ENCODE measurements around the gene TGM5. TPM values are rescaled to one million over a fixed set of nuclear protein-coding genes. Genes with fewer than 3 reads are reported as not detected.

The TGM5 gene
- total and polyA plus RNA-seq, 7 experiments from 2014 or later, result 0.27 TPM; not detected in 6

DNA sequence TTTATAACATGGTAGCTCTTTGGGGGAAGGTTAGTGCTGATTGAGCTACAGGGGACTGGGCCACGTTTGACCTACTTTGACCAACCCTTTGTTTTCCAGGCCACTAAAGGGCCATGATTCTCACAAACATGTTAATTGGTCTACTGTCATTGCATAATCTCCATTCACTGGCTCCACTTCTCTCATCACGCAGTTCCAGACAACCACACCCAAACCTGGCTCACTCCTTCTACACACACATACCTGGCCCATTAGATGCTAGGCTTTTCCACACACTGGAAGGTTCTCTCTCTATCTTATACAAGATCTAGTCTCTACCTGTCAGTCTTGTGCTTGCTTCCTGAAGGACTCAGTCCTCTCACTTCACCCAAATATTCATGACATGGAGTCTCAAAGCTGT lies 15.9 kb downstream of the TGM5 start:
- no peaks in the 10 kb centered on the region for H3K4me1 ChIP-seq (ENCODE audit: control insufficient read depth in 2 of 2, insufficient read depth in 2 of 2, low read length in 2 of 2)
- peaks cover 0 to 24% (median 10%) of the 10 kb centered on the region in 5 donors for H3K27me3 Mint-ChIP-seq
- peaks cover 0 to 4% (median 0%) of the 10 kb centered on the region in 5 donors for H3K36me3 Mint-ChIP-seq
- H3K4me3 ChIP-seq (ENCODE audit: low read length), result no peak overlapping the region
- H3K27me3 ChIP-seq (ENCODE audit: control insufficient read depth in 2 of 2, insufficient read depth in 2 of 2, low read length in 2 of 2), result no peaks in the 10 kb centered on the region
- peaks cover 0 to 45% (median 0%) of the 10 kb centered on the region in 7 donors for H3K4me1 Mint-ChIP-seq
- intact Hi-C loops (cut with micrococcal nuclease), result no loop called here
- CTCF ChIA-PET, result no interaction called here
- ATAC-seq (no peak), DNase-seq (no peak)
- H3K9me3 ChIP-seq (ENCODE audit: control insufficient read depth in 2 of 3, low read length in 3 of 3), result no peaks in the 10 kb centered on the region
- H3K27ac ChIP-seq (ENCODE audit: low read depth, low read length), result no peak overlapping the region
- no peak overlapping the region for H3K4me3 Mint-ChIP-seq
- H3K36me3 ChIP-seq (ENCODE audit: control insufficient read depth in 2 of 3, insufficient read depth in 3 of 3, low read length in 3 of 3), result no peaks in the 10 kb centered on the region
- POLR2A ChIA-PET, result no interaction called here
- H3K27ac Mint-ChIP-seq, result no peak overlapping the region
- peaks cover 0 to 1% (median 0%) of the 10 kb centered on the region in 11 donors for H3K9me3 Mint-ChIP-seq

DNA sequence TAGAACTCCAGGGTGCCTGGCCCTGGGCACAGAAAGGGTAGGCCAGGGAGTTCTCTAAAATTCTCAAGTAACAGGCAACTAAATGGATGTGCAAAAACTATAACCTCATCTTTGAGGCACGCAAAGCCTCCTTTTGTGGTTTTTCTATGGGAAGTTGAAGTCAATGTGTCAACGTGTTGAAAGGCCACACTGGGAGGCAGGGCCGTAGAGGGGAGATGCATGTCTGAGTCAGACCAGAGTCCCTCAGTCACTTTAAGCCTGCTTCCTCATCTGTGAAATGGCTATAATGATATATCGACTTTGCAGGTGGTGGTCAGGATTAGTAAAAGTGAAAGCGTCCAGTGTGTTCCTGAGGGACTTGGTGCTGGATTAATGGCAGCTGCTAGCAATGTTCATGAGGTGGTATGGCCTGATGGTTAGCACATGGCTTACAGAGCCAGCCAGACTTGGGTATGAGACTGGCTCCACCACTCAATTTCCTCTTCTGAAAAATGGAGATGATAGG lies 17.0 kb downstream of the TGM5 start:
- H3K9me3 ChIP-seq (ENCODE audit: control insufficient read depth in 2 of 3, low read length in 3 of 3), result no peaks in the 10 kb centered on the region
- peaks cover 0 to 4% (median 0%) of the 10 kb centered on the region in 5 donors for H3K36me3 Mint-ChIP-seq
- DNase-seq (no peak), ATAC-seq (peak; percentile 62)
- H3K4me1 ChIP-seq (ENCODE audit: control insufficient read depth in 2 of 2, insufficient read depth in 2 of 2, low read length in 2 of 2), result no peaks in the 10 kb centered on the region
- H3K4me3 ChIP-seq (ENCODE audit: low read length), result no peak overlapping the region
- intact Hi-C loops (cut with micrococcal nuclease), result no loop called here
- H3K27me3 Mint-ChIP-seq, result peaks cover 0 to 23% (median 7%) of the 10 kb centered on the region in 5 donors
- H3K36me3 ChIP-seq (ENCODE audit: control insufficient read depth in 2 of 3, insufficient read depth in 3 of 3, low read length in 3 of 3), result no peaks in the 10 kb centered on the region
- ChIA-PET CTCF (no interaction called here), POLR2A (no interaction called here)
- H3K9me3 Mint-ChIP-seq, result peaks cover 0 to 1% (median 0%) of the 10 kb centered on the region in 11 donors
- no peaks in the 10 kb centered on the region for H3K27me3 ChIP-seq (ENCODE audit: control insufficient read depth in 2 of 2, insufficient read depth in 2 of 2, low read length in 2 of 2)
- H3K4me1 Mint-ChIP-seq, result peaks cover 0 to 45% (median 0%) of the 10 kb centered on the region in 7 donors
- peak overlapping the region in 2 of 9 donors; percentile 21 to 71 for H3K27ac Mint-ChIP-seq
- peak overlapping the region in 1 of 10 donors; percentile 11 for H3K4me3 Mint-ChIP-seq
- H3K27ac ChIP-seq (ENCODE audit: low read depth, low read length), result no peak overlapping the region

DNA sequence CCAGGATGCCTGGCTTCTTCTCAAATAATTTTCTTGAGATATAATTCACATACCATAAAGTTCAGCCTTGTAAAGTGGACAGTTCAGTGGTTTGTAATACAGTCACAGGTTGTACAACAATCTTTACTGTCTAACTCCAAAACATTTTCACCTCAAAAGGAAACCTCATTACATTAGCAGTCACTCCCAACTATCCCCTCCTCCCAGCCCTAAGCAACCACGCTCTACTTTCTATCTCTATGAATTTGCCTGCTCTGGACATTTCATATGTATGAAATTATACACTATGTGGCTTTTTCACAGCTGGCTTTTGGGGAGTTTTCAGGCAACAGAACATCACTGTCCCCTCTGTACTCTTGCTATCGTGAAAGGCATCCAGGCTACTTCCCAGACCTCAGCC lies 17.5 kb downstream of the TGM5 start:
- peaks cover 0 to 45% (median 0%) of the 10 kb centered on the region in 7 donors for H3K4me1 Mint-ChIP-seq
- H3K27ac Mint-ChIP-seq, result peak overlapping the region in 2 of 9 donors; percentile 21 to 71
- H3K27me3 ChIP-seq (ENCODE audit: control insufficient read depth in 2 of 2, insufficient read depth in 2 of 2, low read length in 2 of 2), result no peaks in the 10 kb centered on the region
- H3K4me1 ChIP-seq (ENCODE audit: control insufficient read depth in 2 of 2, insufficient read depth in 2 of 2, low read length in 2 of 2), result no peaks in the 10 kb centered on the region
- peaks cover 0 to 1% (median 0%) of the 10 kb centered on the region in 11 donors for H3K9me3 Mint-ChIP-seq
- H3K4me3 ChIP-seq (ENCODE audit: low read length), result no peak overlapping the region
- H3K4me3 Mint-ChIP-seq, result peak overlapping the region in 1 of 10 donors; percentile 11
- H3K27ac ChIP-seq (ENCODE audit: low read depth, low read length), result no peak overlapping the region
- peaks cover 0 to 19% (median 2%) of the 10 kb centered on the region in 5 donors for H3K27me3 Mint-ChIP-seq
- H3K9me3 ChIP-seq (ENCODE audit: control insufficient read depth in 2 of 3, low read length in 3 of 3), result no peaks in the 10 kb centered on the region
- intact Hi-C loops (cut with micrococcal nuclease), result no loop called here
- H3K36me3 Mint-ChIP-seq, result peaks cover 0 to 4% (median 0%) of the 10 kb centered on the region in 5 donors
- DNase-seq (no peak), ATAC-seq (no peak)
- ChIA-PET POLR2A (no interaction called here), CTCF (no interaction called here)
- no peaks in the 10 kb centered on the region for H3K36me3 ChIP-seq (ENCODE audit: control insufficient read depth in 2 of 3, insufficient read depth in 3 of 3, low read length in 3 of 3)

DNA sequence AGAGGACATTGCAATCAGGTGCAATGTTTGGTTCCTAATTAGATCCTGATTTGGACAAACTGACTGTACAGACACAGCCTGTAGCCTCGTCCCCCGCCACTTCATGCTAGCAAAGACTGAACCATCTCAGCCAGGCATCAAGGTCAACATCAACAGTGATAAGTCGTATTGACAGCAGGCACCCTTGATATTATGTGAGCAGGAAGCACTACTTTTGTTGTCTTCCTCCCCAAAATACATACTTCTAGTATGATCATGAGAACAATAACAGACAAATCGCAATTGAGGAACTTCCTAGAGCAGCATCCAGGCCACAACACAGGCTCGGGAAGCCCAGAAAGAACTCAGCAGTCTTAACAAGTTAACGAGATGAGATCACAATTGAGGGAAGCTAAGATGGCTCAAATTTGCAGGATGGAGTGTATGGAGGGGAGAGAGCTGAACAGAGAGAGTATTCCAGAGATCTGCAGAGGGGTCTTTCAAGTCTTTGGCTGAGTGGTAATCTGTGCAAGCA lies 20.4 kb downstream of the TGM5 start:
- Histone ChIP-seq H3K4me1 (ENCODE audit: control insufficient read depth in 2 of 2, insufficient read depth in 2 of 2, low read length in 2 of 2) (no peaks in the 10 kb centered on the region), H3K9me3 (ENCODE audit: control insufficient read depth in 2 of 3, low read length in 3 of 3) (no peaks in the 10 kb centered on the region), H3K4me3 (ENCODE audit: low read length) (no peak overlapping the region), H3K36me3 (ENCODE audit: control insufficient read depth in 2 of 3, insufficient read depth in 3 of 3, low read length in 3 of 3) (no peaks in the 10 kb centered on the region), H3K27me3 (ENCODE audit: control insufficient read depth in 2 of 2, insufficient read depth in 2 of 2, low read length in 2 of 2) (no peaks in the 10 kb centered on the region), H3K27ac (ENCODE audit: low read depth, low read length) (no peak overlapping the region)
- H3K9me3 Mint-ChIP-seq, result no peaks in the 10 kb centered on the region
- peaks cover 0 to 27% (median 0%) of the 10 kb centered on the region in 7 donors for H3K4me1 Mint-ChIP-seq
- POLR2A ChIA-PET, result no interaction called here
- peaks cover 0 to 1% (median 0%) of the 10 kb centered on the region in 5 donors for H3K36me3 Mint-ChIP-seq
- no peak overlapping the region for H3K27ac Mint-ChIP-seq
- intact Hi-C loops (cut with micrococcal nuclease), result no loop called here
- peaks cover 0 to 18% (median 0%) of the 10 kb centered on the region in 5 donors for H3K27me3 Mint-ChIP-seq
- CTCF ChIA-PET, result no interaction called here
- no peak for DNase-seq
- no peak for ATAC-seq
- H3K4me3 Mint-ChIP-seq, result no peak overlapping the region

DNA sequence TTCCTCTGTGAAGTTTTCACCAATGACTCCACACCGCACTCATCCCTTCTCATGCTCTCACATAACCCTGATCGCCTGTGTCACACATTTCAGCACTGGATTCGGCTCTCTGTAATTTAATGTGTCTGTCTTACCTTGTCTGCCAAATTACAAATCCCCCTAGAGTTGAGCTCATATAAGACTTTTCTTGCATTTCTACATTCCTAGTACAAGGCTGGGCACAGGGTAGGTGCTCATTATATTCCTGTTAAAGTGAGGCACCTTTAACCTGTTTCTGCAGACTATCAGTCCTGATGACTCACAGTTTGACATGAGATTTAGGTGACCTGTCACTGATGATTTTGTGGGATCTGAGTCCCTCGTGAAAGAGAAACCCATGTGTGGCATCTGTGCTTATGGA lies 22.6 kb downstream of the TGM5 start:
- H3K4me3 Mint-ChIP-seq, result no peak overlapping the region
- DNase-seq, result no peak
- Histone ChIP-seq H3K9me3 (ENCODE audit: control insufficient read depth in 2 of 3, low read length in 3 of 3) (no peaks in the 10 kb centered on the region), H3K4me1 (ENCODE audit: control insufficient read depth in 2 of 2, insufficient read depth in 2 of 2, low read length in 2 of 2) (no peaks in the 10 kb centered on the region), H3K27me3 (ENCODE audit: control insufficient read depth in 2 of 2, insufficient read depth in 2 of 2, low read length in 2 of 2) (no peaks in the 10 kb centered on the region), H3K4me3 (ENCODE audit: low read length) (no peak overlapping the region), H3K27ac (ENCODE audit: low read depth, low read length) (no peak overlapping the region), H3K36me3 (ENCODE audit: control insufficient read depth in 2 of 3, insufficient read depth in 3 of 3, low read length in 3 of 3) (no peaks in the 10 kb centered on the region)
- POLR2A ChIA-PET, result no interaction called here
- H3K27ac Mint-ChIP-seq, result no peak overlapping the region
- peaks cover 0 to 21% (median 0%) of the 10 kb centered on the region in 5 donors for H3K27me3 Mint-ChIP-seq
- CTCF ChIA-PET, result interaction anchor here (1.3 to 1.4 kb wide), 2 partner anchors 13 to 14 kb away, joined by 3 to 4 read pairs; no protein-coding TSS in a partner anchor
- intact Hi-C loops (cut with micrococcal nuclease), result no loop called here
- peaks cover 0 to 21% (median 0%) of the 10 kb centered on the region in 7 donors for H3K4me1 Mint-ChIP-seq
- no peaks in the 10 kb centered on the region for H3K9me3 Mint-ChIP-seq
- H3K36me3 Mint-ChIP-seq, result peaks cover 0 to 1% (median 0%) of the 10 kb centered on the region in 5 donors
- ATAC-seq, result no peak

DNA sequence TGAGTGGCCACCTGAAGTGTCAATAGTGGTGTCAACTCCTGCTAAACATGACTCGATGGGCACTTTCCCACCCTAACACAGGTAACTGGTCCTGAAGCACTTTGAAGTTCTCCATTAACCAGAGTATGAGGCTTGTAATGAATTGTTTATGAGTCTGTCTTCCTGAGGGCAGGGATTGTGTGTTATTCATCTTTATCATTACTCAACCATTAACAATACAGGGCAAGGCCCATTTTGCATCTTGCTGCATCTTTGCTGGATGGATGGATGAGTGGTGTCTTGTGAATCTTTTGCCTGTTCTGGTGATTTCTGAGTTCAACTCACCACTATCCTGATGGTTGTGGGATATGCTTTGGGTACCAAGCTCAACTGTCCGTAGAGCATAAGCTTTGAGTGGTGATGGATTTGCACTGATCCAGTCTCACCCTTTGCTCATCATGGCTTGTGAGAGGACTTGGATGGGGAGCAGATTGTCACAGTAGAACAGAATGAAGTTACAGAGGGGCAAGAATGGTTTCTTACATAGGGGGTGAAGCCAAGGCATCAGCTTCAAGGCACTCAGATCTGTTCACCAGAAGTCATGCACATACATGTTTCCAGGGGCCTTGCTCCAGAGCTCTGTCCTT lies 23.6 kb downstream of the TGM5 start:
- DNase-seq (no peak), ATAC-seq (no peak)
- Mint-ChIP-seq H3K27me3 (peaks cover 0 to 22% (median 8%) of the 10 kb centered on the region in 5 donors), H3K27ac (no peak overlapping the region), H3K9me3 (no peaks in the 10 kb centered on the region), H3K36me3 (peaks cover 0 to 1% (median 0%) of the 10 kb centered on the region in 5 donors), H3K4me3 (no peak overlapping the region), H3K4me1 (peaks cover 0 to 22% (median 0%) of the 10 kb centered on the region in 7 donors)
- intact Hi-C loops (cut with micrococcal nuclease), result no loop called here
- POLR2A ChIA-PET, result no interaction called here
- CTCF ChIA-PET, result interaction anchor here (0.6 to 1.4 kb wide), 3 partner anchors 12 to 381 kb away, joined by 3 to 4 read pairs (median 4); no protein-coding TSS in a partner anchor
- no peaks in the 10 kb centered on the region for H3K27me3 ChIP-seq (ENCODE audit: control insufficient read depth in 2 of 2, insufficient read depth in 2 of 2, low read length in 2 of 2)
- H3K27ac ChIP-seq (ENCODE audit: low read depth, low read length), result no peak overlapping the region
- H3K36me3 ChIP-seq (ENCODE audit: control insufficient read depth in 2 of 3, insufficient read depth in 3 of 3, low read length in 3 of 3), result no peaks in the 10 kb centered on the region
- H3K4me3 ChIP-seq (ENCODE audit: low read length), result no peak overlapping the region
- no peaks in the 10 kb centered on the region for H3K9me3 ChIP-seq (ENCODE audit: control insufficient read depth in 2 of 3, low read length in 3 of 3)
- H3K4me1 ChIP-seq (ENCODE audit: control insufficient read depth in 2 of 2, insufficient read depth in 2 of 2, low read length in 2 of 2), result no peaks in the 10 kb centered on the region

Data from naive thymus-derived CD4-positive, alpha-beta T cell (primary cell).